ENCODE measurements around the gene HSBP1L1.

The HSBP1L1 gene

DNA sequence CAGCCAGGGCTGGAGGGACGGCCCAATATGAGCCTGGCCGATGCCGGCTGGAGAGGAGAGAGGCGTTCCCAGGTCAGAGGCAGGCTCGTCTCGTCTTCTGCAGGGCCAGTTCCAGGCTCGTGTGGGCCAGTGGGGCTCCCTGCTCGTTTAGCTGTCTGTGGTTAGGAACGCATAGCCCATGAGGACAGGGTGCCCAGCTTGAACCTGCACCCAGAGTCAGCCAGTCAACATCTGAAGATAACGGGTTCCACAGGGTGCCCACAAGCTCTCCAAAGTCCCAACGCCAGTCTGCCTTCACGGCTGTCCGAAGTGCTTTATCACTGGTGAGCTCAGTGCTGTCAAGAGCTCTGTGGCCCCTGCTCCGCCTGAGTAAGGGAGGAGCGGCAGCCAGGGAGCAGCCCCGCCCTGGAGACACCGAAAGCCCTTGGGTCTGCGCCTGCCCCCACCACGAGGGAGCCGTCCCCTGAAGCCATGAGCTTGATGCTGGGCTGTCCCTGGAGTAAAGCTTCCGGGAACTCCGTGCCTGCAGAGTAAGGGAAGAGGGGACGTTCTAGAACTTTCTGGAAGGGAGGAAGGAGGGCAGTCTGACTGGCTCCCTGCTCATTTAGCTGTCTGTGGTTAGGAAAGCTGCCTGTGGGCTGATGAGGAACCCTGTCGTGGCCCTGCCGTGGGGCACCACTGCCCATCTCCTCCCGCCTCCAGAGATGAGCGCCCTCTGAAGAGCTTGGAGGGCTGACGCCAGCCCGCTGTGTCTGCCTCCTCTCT lies 2.7 kb upstream of the HSBP1L1 start:
- DNase-seq: no peak

GRCh38 chr18:79962311-79962710 lies 2.1 kb upstream of the HSBP1L1 start:
- DNase-seq: peak; percentile 89

GRCh38 chr18:79962835-79963657 lies 1.4 kb upstream of the HSBP1L1 start:
- no peak for DNase-seq

- no peak for DNase-seq
Measured at GRCh38 chr18:79963658-79964329, 649 bp upstream of the HSBP1L1 start.

DNA sequence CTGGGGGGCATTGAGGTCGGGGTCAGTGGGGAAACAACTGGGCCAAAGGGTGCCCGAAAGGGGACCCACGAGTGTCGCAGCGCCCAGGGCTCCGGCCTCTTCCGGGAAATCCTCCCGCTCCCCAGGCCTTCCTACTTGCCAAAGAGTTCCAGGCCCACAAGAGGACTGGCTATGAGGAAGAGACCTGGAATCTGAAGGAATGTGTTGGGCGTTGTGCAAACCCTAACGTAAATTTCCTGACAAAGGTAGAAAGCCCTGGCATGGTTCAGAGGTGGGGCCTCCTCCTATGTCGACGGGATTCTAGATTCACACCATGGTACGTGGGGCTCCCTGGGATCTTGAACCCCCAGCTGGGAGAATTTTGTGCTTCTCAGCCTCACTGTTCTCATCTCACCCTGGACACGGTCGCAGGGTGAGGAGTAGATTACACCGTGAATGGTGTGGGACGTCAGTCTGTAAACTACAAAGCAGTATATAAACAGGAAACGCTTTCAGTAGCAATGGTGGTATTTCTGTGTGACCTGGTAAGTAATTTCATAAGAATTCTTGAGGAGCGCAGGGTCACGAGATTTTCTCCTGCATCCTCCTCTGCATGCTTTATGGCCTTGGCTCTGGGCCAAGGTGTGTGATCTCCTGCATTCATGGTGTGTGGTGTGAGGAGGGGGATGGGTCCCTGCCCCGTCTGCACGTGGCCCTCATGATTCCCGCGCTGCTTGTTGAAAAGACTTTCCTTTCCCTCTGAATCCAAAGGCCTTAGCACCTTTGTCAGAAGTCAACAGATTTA lies 868 bp downstream of the HSBP1L1 start:
- peak; percentile 76 for DNase-seq

DNA sequence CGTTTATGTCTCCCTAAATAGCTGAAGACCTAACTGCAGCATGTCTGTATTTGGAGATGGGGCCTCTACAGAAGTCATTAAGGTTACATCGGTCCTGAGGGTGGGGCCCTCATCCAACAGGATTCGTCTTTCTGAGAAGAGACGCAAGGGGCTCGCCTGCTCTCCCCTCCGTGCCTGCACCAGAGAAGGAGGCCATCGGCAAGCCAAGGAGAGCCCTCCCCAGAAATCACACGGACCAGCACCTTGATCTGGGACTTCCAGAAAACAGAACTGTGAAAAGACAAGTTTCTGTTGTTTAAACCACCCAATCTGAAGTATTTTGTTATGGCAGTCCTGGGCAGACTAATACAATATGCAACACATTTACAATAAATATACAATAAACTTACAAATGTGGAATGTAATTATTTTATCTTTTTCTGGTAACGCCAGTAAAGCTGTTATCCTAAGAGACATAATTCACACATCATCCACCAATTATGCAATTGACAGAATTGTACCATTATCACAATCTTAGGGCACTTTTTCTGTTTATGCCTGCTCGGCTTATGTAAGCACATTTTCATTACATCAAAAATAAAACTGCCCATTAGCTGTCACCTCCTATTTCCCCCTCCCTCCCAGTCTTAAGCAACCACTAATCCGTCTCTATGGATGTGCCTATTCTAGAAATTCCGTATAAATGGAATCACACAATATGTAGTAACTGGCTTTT lies 6.1 kb downstream of the HSBP1L1 start:
- DNase-seq: no peak

DNA sequence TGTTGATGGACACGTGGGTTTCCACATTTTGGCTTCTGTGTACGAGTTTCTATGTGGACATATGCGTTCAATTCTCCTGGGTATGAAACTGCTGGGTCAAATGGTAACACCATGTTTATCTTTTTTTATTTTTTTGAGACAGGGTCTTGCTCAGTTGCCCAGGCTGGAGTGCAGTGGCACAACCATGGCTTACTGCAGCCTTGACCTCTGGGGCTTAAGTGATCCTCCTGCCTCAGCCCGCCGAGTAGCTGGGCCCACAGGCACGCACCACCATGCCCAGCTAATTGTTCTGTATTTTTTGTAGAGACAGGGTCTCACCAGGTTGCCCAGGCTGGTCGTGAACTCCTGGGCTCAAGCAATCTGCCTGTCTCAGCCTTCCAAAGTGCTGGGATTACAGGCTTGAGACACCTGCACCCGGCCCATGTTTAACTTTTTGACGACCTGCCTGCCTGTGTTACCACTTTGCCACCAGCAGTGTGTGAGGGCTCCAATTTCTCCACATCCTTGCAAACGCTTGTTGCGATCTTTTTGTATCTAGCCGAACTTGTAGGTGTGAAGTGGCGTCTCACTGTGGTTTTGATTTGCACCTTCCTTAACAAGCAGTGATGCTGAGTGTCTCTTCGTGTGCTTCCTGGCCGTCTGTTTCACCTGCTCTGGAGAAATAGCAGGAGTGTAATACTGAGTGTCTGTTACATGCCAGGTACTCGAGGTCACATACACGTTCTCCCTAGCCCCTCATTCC lies 6.9 kb downstream of the HSBP1L1 start:
- no peak for DNase-seq

- DNase-seq: no peak
Measured at GRCh38 chr18:79971986-79972385, 7.5 kb downstream of the HSBP1L1 start.

- DNase-seq: no peak
Measured at GRCh38 chr18:79972720-79973119, 8.3 kb downstream of the HSBP1L1 start.

DNA sequence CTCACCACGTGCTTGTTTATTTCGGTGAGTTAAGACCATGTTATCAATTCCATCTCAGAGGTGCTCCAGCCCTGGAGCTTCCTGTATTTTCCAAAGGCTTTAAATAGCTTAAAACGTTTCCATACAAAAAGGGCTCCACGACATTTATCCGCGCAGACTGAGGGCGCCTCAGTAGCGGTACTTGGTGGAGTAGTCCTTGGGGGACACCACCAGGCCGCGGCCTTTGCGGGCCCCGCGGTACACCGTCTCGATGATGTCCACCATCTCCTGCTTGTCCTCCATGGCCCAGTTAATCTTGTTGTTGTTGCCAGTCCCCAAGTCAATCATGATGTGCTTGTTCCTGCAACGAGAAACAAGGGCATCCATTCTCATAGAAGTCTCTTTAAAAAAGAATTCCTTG lies 9.1 kb downstream of the HSBP1L1 start:
- no peak for DNase-seq

GRCh38 chr18:79974025-79974654 lies 9.7 kb downstream of the HSBP1L1 start:
- no peak for DNase-seq

DNA sequence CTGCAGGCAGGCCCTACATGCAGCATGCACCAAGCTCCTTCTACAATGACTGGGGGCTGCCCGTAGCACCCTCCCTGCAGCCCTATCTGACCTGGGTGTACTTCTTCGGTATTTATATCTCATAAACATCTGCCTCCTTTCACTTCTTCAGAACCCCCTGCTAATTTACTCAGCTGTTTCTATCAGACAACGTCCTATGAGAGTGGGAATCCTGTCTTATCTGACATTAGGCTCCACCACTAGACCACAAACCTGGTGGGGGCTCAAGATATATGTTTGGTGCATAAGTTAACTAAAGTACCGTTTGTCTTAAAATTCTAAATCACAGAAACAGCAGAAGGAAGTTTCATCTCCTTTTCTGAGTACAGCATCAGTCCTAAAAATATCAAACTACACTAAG lies 10.6 kb downstream of the HSBP1L1 start:
- DNase-seq: no peak

DNA sequence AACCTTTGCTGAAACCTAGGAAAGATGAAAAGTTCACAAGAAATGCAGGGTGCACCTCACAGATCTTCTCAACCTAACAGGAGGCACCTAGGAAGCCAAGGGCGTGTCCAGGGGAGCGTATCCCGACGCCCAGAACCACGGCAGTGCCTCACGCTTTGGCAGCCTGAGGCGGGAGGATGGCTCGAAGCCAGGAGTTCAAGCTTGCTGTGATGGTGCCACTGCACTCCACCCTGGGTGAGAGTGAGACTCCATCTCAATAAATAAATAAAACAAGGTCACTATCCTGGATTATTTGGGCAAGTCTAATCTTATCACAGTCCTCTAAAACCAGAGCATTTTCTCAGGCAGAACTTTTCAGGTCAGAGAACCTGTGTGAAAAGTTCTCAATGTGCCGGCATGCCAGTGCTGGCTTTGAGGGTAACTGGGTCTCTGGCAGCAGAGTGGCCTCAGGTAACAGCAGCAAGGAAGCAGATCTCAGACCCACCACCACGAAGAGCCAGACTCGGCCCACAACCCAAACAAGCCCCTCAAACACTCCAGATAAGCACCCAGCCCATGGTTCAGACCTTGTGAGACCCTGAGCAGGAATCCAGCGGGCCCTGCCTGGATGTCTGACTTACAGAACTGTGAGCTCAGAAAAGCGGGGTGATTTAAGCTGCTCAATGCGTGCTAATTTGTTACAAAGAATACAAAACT lies 11.7 kb downstream of the HSBP1L1 start:
- no peak for DNase-seq

DNA sequence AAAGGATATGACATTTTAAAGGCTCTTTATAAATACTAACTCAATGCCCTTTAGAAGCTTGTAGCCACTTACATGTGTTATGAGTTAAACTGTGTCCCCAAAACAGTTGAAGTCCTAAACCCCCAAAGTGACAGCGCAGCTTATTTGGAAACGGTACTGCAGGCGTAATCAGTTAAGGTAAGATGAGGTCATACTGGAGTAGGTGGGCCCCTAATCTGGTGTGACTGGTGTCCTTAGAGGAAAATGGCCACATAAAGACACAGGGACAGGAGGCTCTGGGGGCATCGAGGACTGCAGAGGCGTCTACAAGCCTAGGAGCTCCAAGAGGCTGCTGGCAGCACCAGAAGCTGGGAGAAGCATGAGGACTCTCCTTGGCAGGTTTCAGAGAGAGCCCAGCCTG lies 15.4 kb downstream of the HSBP1L1 start:
- DNase-seq: no peak

DNA sequence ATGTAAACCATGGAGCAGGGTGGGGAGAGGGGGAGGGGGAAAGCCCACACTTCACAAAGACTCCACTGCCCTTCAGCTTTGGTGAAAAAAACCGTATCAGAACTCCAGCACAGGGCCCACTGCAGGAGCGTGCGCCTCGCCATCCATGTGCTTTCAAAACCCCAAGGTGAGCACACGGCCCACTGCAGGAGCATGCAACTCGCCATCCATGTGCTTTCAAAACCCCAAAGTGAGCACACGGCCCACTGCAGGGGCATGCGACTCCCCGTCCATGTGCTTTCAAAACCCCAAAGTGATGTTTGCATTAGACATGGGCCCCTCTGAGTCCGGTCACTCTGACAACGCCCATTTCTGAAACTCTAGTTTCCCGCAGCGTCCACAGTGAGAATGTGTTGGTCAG lies 16.1 kb downstream of the HSBP1L1 start:
- no peak for DNase-seq

GRCh38 chr18:79982736-79983135 lies 18.3 kb downstream of the HSBP1L1 start:
- DNase-seq: no peak

DNA sequence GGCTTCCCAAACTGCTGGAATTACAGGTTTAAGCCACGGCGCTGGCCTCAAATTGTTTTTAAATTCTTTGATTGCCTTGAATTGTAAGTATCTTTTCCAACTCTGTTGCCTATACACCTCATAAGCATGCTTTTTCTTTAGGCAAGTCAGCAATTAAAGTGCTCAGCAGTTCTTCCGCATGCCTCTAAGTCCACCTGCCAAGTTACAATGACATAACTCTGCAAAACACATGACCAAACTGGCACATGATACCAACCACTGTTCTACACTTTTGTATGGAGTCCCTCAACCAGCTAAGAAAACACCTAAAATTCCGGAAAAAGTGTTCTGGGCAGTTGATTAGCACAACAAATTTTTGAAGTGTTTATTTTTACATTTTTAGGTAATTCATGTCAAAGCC lies 18.8 kb downstream of the HSBP1L1 start:
- no peak for DNase-seq

GRCh38 chr18:79983793-79984192 lies 19.4 kb downstream of the HSBP1L1 start:
- DNase-seq: no peak

- no peak for DNase-seq
Measured at GRCh38 chr18:79985172-79985571, 20.7 kb downstream of the HSBP1L1 start.

GRCh38 chr18:79986726-79987125 lies 22.3 kb downstream of the HSBP1L1 start:
- DNase-seq: no peak
